ENCODE data around the gene MSANTD1.

Gene MSANTD1

GRCh38 chr4:3262208-3263052 is 13.5 kb downstream of the MSANTD1 start:
- DNase-seq (ENCODE audit: low spot score) (no peak), FAIRE-seq (no peak)

- DNase-seq (ENCODE audit: low spot score) = no peak
- no peak for FAIRE-seq
These were observed 14.3 kb downstream of the MSANTD1 start for GRCh38 chr4:3263053-3263875.

GRCh38 chr4:3263876-3264193 is 14.9 kb downstream of the MSANTD1 start:
- FAIRE-seq = no peak
- DNase-seq (ENCODE audit: low spot score) = no peak

- FAIRE-seq (no peak), DNase-seq (ENCODE audit: low spot score) (no peak)
These were observed 17.1 kb downstream of the MSANTD1 start for GRCh38 chr4:3266076-3266475.

- FAIRE-seq = no peak
- DNase-seq (ENCODE audit: low spot score) = no peak
These were observed 18.8 kb downstream of the MSANTD1 start for GRCh38 chr4:3267576-3268394.

- FAIRE-seq (no peak), DNase-seq (ENCODE audit: low spot score) (no peak)
These were observed 19.6 kb downstream of the MSANTD1 start for GRCh38 chr4:3268395-3269104.

GRCh38 chr4:3269105-3269927 is 20.4 kb downstream of the MSANTD1 start:
- DNase-seq (ENCODE audit: low spot score) = no peak
- no peak for FAIRE-seq

GRCh38 chr4:3269991-3270611 is 21.1 kb downstream of the MSANTD1 start:
- FAIRE-seq = no peak
- no peak for DNase-seq (ENCODE audit: low spot score)

GRCh38 chr4:3271131-3271530 is 22.2 kb downstream of the MSANTD1 start:
- FAIRE-seq (no peak), DNase-seq (ENCODE audit: low spot score) (no peak)

GRCh38 chr4:3276986-3277385 is 28.0 kb downstream of the MSANTD1 start:
- DNase-seq (ENCODE audit: low spot score) = peak; percentile 14
- no peak for FAIRE-seq

- FAIRE-seq = no peak
- DNase-seq (ENCODE audit: low spot score) = no peak
These were observed 31.5 kb downstream of the MSANTD1 start for GRCh38 chr4:3280466-3280865.

GRCh38 chr4:3283483-3283882 is 34.5 kb downstream of the MSANTD1 start:
- FAIRE-seq = no peak

GRCh38 chr4:3283916-3284315 is 35.0 kb downstream of the MSANTD1 start:
- no peak for FAIRE-seq
- no peak for DNase-seq (ENCODE audit: low spot score)

More at GRCh38 chr4:3283483-3283882, 34.5 kb downstream of the MSANTD1 start:
- DNase-seq (ENCODE audit: low spot score) = no peak

- DNase-seq (ENCODE audit: low spot score) = no peak
- no peak for FAIRE-seq
These were observed 36.0 kb downstream of the MSANTD1 start for GRCh38 chr4:3284734-3285557.

- FAIRE-seq (no peak), DNase-seq (ENCODE audit: low spot score) (no peak)
These were observed 36.8 kb downstream of the MSANTD1 start for GRCh38 chr4:3285558-3286334.

GRCh38 chr4:3286335-3287175 is 37.6 kb downstream of the MSANTD1 start:
- no peak for DNase-seq (ENCODE audit: low spot score)
- FAIRE-seq = no peak

- no peak for DNase-seq (ENCODE audit: low spot score)
- FAIRE-seq = no peak
These were observed 38.5 kb downstream of the MSANTD1 start for GRCh38 chr4:3287271-3287971.
